ENCODE results near the gene TADA2B.

DNA sequence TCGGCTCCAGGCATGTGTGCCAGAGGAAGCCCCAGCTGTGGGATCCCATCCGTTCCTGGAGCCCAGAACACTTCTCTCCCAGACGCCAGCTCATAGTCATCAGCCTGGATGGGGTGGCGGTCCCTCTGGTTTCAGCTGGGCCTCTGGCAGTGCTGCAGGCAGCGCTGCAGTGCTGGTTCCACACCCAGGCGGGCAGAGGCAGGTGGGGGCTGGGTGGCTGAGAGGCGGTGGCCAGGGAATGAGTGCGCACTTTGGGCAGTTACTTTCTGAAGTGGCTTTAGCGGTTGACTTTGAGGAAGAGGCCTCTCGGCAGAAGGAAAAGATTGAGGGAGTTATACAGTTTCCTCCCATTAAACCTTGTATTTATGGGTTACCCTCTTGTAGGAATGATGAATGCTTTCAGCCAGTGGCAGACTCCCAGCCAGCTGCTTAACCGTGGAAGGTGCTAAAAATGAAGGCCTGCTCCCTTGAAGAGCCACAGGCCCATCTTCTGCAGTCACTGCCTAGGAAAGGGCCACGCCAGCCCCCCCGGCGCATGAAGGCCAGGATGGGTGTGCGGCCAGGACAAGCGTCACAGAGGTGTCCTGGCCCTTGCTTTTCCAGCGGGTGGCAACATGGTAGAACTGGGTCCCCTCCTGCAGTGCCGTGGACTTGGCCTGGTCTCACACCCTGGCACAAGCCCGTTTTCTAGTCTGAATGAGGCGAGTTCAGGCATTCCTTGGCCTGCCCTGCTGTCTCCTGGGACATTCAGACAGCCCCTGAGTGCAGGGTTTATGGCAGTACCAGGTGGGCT is 9.9 kb downstream of the TADA2B start:
- TF ChIP-seq, protein P1, sequence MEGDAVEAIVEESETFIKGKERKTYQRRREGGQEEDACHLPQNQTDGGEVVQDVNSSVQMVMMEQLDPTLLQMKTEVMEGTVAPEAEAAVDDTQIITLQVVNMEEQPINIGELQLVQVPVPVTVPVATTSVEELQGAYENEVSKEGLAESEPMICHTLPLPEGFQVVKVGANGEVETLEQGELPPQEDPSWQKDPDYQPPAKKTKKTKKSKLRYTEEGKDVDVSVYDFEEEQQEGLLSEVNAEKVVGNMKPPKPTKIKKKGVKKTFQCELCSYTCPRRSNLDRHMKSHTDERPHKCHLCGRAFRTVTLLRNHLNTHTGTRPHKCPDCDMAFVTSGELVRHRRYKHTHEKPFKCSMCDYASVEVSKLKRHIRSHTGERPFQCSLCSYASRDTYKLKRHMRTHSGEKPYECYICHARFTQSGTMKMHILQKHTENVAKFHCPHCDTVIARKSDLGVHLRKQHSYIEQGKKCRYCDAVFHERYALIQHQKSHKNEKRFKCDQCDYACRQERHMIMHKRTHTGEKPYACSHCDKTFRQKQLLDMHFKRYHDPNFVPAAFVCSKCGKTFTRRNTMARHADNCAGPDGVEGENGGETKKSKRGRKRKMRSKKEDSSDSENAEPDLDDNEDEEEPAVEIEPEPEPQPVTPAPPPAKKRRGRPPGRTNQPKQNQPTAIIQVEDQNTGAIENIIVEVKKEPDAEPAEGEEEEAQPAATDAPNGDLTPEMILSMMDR (IDR thresholded peaks at IDR 0.05): no peak
- TF ChIP-seq SOX15 (CRISPR knock-in tag; IDR thresholded peaks at IDR 0.05): no peak

All from WTC11 (cell line).